Heart left ventricle (tissue), 13 donors: ENCODE data around the gene LRMDA.

Source experiments
- POLR2A ChIP-seq, 2 donors: fragments of 450-650 bp; IDR thresholded peaks; one replicate each; pipeline ENCODE4 v1.6.1; 2017; ENCODE audit warnings: antibody characterized with exemption in 2 of 2, mild to moderate bottlenecking in 2 of 2, moderate library complexity in 2 of 2
- TF ChIP-seq, protein P1 (sequence below), 12 donors: fragments of 200-600 bp; sonication (generic) in 4 of 12; IDR thresholded peaks; one replicate each; pipeline versions ENCODE4 v1.5.0 to v1.8.0; 2018 to 2022; ENCODE audit warnings: antibody characterized with exemption in 12 of 12, mild to moderate bottlenecking in 5 of 12
- donor health status: ischemic (EF 13 %, LVEDD 7.1; RV severe dilation, severe dysfunction).
- donor health status: DM: no; HTN: yes; CAD: no.
- donor health status: DM: no; HTN: no; CAD: no.
- donor health status: ischemic (EF 25% LVEDD 6.9; RV normal size, moderate dysfunction).
- donor health status: ischemic (EF 25% LVEDD 5.7; RV mildly dilated, moderate dysfunction).
- donor health status: ischemic (EF 35%, LVEDD 5.7; RV mildly dilated, moderate dysfunction).
- donor health status: nonischemic (EF 11% LVEDD 7.7; RV severe dilation, severe dysfunction).
- donor health status: DM: yes; HTN: yes; CAD: no.
- donor health status: PGD.
- donor health status: ischemic (EF 29% LVEDD 5.4; RV normal size, mild dysfunction).
- donor health status: nonischemic (EF 23%, LVEDD 6.1; RV moderate dilation, normal function).

DNA sequence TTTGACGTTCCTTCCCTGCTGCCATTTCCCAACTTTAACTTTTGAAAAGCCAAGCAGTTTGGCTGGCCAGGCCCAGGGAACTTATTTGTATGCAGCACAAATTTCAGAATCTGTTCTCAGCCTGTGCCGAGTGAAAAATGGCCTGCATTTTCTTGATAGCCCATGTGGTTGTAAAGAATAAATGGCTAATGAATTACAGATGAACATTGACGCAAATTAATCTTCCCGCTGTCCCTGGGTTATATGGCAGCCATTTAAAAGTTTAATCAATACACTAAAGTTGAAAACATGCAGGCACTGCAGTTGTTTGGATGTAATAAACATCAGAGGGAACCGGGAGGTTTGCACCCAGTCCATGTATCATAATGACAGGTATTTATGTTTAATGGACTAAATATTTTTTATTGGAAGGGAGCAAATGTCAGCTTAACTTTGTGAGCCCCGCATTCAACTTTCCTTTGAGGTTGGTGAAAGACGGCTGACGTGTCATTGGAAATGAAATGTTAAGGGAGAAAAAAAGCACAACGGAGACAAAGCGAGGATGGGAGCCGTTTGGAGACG lies 1092.4 kb downstream of the LRMDA start:
- TF ChIP-seq, protein P1, sequence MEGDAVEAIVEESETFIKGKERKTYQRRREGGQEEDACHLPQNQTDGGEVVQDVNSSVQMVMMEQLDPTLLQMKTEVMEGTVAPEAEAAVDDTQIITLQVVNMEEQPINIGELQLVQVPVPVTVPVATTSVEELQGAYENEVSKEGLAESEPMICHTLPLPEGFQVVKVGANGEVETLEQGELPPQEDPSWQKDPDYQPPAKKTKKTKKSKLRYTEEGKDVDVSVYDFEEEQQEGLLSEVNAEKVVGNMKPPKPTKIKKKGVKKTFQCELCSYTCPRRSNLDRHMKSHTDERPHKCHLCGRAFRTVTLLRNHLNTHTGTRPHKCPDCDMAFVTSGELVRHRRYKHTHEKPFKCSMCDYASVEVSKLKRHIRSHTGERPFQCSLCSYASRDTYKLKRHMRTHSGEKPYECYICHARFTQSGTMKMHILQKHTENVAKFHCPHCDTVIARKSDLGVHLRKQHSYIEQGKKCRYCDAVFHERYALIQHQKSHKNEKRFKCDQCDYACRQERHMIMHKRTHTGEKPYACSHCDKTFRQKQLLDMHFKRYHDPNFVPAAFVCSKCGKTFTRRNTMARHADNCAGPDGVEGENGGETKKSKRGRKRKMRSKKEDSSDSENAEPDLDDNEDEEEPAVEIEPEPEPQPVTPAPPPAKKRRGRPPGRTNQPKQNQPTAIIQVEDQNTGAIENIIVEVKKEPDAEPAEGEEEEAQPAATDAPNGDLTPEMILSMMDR (IDR thresholded peaks at IDR 0.05): no peak
- no peak for TF ChIP-seq POLR2A (IDR thresholded peaks at IDR 0.05)
